ENCODE data around the gene GNPTAB.
A peak's percentile ranks its signal among the peaks of the same experiment; 100 is the strongest.

Gene GNPTAB

DNA sequence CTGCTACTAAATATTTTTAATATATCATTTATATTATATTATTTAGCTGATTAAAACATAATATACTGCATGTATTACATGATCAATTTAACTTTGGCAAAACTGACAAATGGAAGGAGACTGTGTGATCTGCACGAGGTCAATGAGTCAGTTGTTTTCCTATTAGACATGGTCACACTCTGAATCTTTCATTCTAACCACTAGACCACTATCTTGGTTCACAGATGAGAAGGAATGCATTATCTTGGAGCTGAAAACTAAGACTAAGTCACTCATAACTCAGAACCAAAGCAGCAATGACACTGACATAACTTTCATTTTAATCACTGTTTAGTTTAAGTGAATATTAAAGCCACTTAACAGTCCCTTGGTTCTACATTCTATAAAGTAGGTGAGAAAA, 37.4 kb downstream of the GNPTAB start:
- no peak overlapping the region for H3K4me3 ChIP-seq (ENCODE audit: control insufficient read depth, low read depth, low read length)
- TF ChIP-seq, protein P1, sequence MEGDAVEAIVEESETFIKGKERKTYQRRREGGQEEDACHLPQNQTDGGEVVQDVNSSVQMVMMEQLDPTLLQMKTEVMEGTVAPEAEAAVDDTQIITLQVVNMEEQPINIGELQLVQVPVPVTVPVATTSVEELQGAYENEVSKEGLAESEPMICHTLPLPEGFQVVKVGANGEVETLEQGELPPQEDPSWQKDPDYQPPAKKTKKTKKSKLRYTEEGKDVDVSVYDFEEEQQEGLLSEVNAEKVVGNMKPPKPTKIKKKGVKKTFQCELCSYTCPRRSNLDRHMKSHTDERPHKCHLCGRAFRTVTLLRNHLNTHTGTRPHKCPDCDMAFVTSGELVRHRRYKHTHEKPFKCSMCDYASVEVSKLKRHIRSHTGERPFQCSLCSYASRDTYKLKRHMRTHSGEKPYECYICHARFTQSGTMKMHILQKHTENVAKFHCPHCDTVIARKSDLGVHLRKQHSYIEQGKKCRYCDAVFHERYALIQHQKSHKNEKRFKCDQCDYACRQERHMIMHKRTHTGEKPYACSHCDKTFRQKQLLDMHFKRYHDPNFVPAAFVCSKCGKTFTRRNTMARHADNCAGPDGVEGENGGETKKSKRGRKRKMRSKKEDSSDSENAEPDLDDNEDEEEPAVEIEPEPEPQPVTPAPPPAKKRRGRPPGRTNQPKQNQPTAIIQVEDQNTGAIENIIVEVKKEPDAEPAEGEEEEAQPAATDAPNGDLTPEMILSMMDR (conservative IDR thresholded peaks at IDR 0.05; ENCODE audit: control insufficient read depth, insufficient read depth, low read depth, low read length): no peak
- DNase-seq (ENCODE audit: low read depth): peak; percentile 70

DNA sequence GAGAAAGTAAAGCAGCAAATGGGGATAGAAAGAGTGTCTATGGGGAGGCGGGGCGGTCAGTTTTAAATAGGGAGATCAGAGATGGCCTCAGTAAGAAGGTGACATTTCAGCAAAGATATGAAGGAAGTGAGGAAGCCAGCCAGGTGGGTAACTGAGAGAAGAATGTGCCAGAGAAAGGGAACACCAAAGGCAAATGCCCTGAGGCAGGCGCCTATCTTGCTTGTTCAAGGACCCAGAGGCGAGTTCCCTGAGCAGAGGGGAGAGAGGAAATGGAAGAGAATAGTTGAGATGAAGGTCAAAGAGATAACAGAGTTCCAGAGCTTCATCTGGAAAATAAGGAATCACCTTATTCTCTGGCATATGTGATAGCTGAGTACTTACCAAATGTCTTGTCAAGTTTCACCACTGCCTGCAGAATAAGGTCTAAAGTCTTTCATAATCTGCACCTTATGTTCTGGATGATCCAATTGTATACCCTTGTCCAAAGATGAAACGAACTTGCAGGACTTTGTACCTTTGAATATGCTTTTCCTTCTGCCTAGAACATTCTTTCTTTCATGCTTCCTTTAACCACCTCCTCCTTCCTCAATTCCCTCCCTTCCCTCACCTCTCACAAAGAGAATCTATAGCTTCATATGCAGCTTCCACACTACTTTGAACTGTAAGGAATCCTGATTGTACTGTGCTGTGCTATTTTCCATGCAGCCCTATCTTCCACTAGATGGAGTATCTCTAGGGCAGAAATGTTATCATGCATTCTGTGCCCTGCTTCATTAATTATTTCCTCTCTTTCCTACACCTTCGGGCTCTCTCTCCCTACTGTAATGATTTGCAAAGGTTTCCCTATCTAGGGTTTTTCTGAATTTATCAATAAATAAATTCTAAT, 38.5 kb downstream of the GNPTAB start:
- TF ChIP-seq, protein P1 (conservative IDR thresholded peaks at IDR 0.05; ENCODE audit: control insufficient read depth, insufficient read depth, low read depth, low read length): peak; percentile 40
- peak; percentile 6 for DNase-seq (ENCODE audit: low read depth)
- no peak overlapping the region for H3K4me3 ChIP-seq (ENCODE audit: control insufficient read depth, low read depth, low read length)

DNA sequence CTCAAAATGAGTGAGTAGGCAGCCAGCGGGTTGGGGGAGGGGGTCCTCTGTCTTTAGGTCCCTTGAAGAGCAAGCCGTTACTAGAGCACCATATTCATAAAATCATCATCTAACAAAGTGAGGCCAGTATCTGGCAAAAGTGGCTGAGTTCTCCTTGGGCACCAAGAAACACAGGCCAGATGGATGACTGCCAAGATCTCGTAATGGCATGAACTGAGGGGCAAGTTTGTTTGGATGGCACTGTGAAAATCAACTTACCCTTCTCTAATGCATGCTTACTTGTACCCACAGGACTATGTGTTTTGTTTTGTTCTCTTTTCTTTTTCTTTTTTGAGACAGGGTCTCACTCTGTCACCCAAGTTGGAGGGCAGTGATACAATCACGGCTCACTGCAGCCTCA, 41.6 kb downstream of the GNPTAB start:
- H3K4me3 ChIP-seq (ENCODE audit: control insufficient read depth, low read depth, low read length): no peak overlapping the region
- TF ChIP-seq, protein P1 (conservative IDR thresholded peaks at IDR 0.05; ENCODE audit: control insufficient read depth, insufficient read depth, low read depth, low read length): no peak
- DNase-seq (ENCODE audit: low read depth): no peak

GRCh38 chr12:101785671-101786070, 45.1 kb downstream of the GNPTAB start:
- no peak overlapping the region for H3K4me3 ChIP-seq (ENCODE audit: control insufficient read depth, low read depth, low read length)
- no peak for DNase-seq (ENCODE audit: low read depth)
- TF ChIP-seq, protein P1 (conservative IDR thresholded peaks at IDR 0.05; ENCODE audit: control insufficient read depth, insufficient read depth, low read depth, low read length): no peak

DNA sequence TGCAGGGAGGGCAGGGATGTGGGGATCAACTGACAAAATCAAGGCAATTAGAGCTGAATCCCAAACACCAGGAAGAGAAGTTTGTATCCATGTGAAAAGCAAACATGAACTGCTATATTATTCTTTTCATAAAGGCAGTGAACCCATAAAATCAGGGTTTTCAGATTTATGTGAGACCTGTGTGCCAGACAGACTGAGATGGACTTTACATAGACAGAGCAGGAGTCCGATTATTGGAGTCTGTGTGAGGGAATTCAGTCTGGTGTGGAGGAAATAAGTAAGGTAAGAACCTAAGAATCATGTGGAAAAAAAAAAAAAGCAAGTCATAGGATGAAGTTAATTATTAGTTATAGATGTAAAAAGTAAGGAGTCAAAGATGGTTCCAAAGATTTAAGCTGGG, 46.4 kb downstream of the GNPTAB start:
- TF ChIP-seq, protein P1 (conservative IDR thresholded peaks at IDR 0.05; ENCODE audit: control insufficient read depth, insufficient read depth, low read depth, low read length): no peak
- no peak overlapping the region for H3K4me3 ChIP-seq (ENCODE audit: control insufficient read depth, low read depth, low read length)
- DNase-seq (ENCODE audit: low read depth): no peak

GRCh38 chr12:101783838-101784237, 46.9 kb downstream of the GNPTAB start:
- TF ChIP-seq, protein P1 (conservative IDR thresholded peaks at IDR 0.05; ENCODE audit: control insufficient read depth, insufficient read depth, low read depth, low read length): no peak
- DNase-seq (ENCODE audit: low read depth): no peak
- no peak overlapping the region for H3K4me3 ChIP-seq (ENCODE audit: control insufficient read depth, low read depth, low read length)

Data from fibroblast of mammary gland (primary cell).